ENCODE results near the gene CPT1B.

DNA sequence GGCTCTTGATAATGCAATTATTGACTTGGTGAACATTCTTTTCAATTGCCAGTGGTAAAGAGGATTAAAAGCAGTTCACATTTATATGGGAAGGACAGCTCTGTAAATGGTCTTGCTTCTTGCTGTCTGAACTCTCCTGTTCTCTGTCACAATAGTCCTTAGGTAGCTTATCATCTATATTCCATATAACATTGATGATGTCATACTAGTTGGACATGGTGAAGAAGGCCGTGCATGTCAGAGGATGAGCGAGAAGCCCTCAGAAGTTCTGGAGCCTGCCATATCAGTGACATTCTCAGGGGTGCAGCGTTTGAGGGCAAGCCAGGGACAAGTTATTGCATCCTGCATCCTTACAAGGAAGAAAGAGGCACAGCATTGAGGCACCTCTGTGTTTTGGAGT is 7.0 kb upstream of the CPT1B start:
- TF ChIP-seq, protein P1, sequence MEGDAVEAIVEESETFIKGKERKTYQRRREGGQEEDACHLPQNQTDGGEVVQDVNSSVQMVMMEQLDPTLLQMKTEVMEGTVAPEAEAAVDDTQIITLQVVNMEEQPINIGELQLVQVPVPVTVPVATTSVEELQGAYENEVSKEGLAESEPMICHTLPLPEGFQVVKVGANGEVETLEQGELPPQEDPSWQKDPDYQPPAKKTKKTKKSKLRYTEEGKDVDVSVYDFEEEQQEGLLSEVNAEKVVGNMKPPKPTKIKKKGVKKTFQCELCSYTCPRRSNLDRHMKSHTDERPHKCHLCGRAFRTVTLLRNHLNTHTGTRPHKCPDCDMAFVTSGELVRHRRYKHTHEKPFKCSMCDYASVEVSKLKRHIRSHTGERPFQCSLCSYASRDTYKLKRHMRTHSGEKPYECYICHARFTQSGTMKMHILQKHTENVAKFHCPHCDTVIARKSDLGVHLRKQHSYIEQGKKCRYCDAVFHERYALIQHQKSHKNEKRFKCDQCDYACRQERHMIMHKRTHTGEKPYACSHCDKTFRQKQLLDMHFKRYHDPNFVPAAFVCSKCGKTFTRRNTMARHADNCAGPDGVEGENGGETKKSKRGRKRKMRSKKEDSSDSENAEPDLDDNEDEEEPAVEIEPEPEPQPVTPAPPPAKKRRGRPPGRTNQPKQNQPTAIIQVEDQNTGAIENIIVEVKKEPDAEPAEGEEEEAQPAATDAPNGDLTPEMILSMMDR (conservative IDR thresholded peaks at IDR 0.05 in 1 of 2, IDR thresholded peaks at IDR 0.05 in 1 of 2; ENCODE audit: extremely low read depth in 1 of 2, insufficient read depth in 1 of 2, low read depth in 1 of 2, low read length in 2 of 2), result no peak
- no peak for TF ChIP-seq EZH2 (IDR thresholded peaks at IDR 0.05; ENCODE audit: borderline replicate concordance, low read length)
